H1 (cell line): ENCODE results near the gene PTX4. TPM values are rescaled to one million over a fixed set of nuclear protein-coding genes. Genes with fewer than 3 reads are reported as not detected.

Experiments
- CTBP2 ChIP-seq: IDR thresholded peaks from 2 replicates; pipeline ENCODE4 v1.7.0; 2011; ENCODE audit warnings: borderline replicate concordance, mild to moderate bottlenecking, moderate library complexity, mixed read lengths, low read length; ENCODE audit not compliant: insufficient read depth, insufficient read length
- POLR2A ChIP-seq, 2 experiments: IDR thresholded peaks; 1 replicate in 1 of 2; 2 replicates in 1 of 2; pipeline ENCODE4 v1.6.1; 2011; ENCODE audit warnings: low read depth in 2 of 2, low read length in 2 of 2, mild to moderate bottlenecking in 2 of 2; ENCODE audit errors: control extremely low read depth in 1 of 2
- SUZ12 ChIP-seq: fragments of 200-600 bp; sonication (generic); IDR thresholded peaks from 2 replicates; pipeline ENCODE4 v1.6.1; 2012; ENCODE audit warnings: mild to moderate bottlenecking, inconsistent platforms, low read length, moderate library complexity, mixed read lengths
- polyA plus RNA-seq, 7 experiments: library from polyadenylated mRNA; depleted of rRNA in 3 of 7; stranded (reverse) in 5 of 7; unstranded in 2 of 7; fragments of >200 nt in 5 of 7; fragments of 200-250 nt in 2 of 7; gene quantifications; 1 replicate in 5 of 7; 2 replicates in 1 of 7; 4 replicates in 1 of 7; pipeline versions ENCODE4 v1.2.1 to v1.2.3, GENCODE V29; 2011 to 2013; ENCODE audit warnings: missing spikeins in 2 of 7, mixed read lengths in 2 of 7
- total RNA-seq: library from RNA; stranded (reverse); fragmentation: NEBNext Ultra II Directional; extraction: Animal tissue kit (Norgen Biotek cat#: 25700); gene quantifications from 2 replicates; pipeline ENCODE4 v1.2.1, GENCODE V29; 2021
- TF ChIP-seq, protein P1 (sequence below): fragments of 300-600 bp; sonication (generic); IDR thresholded peaks from 2 replicates; pipeline ENCODE4 v1.7.1; 2012; ENCODE audit warnings: low read length, moderate library complexity, mild to moderate bottlenecking, inconsistent platforms; ENCODE audit not compliant: insufficient replicate concordance

PTX4 gene
- total and polyA plus RNA-seq, 2 of the 8 experiments (the other 6 are each of a cell fraction or from before 2014, with no cell fraction given), result not detected

DNA sequence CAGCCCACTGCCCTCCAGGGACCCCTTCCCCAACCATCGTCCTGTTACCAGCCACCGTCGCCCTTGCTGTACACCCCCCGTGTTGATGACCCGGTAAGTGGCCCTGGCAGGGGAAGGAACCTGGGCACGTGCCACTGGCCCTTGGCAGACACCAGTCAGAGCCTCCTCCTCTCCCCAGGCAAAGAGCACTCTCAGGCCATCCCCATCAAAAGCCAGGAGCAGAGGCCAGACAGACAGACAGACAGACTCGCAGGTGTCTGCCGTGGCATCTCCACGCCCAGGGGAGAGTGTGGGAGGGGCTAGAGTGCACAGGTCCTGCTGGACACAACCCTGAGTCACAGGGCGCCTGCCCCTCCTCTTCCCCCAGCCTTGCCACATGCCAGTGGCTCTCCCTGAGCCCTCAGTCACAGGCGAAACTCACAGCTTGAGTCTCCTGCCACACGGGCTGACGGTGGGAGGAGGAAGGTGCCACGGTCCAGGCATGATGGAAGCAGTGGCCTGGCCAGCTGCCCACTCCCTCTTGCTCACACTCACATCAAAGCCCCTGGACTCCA is 21.7 kb downstream of the PTX4 start (continued):
- TF ChIP-seq, protein P1, sequence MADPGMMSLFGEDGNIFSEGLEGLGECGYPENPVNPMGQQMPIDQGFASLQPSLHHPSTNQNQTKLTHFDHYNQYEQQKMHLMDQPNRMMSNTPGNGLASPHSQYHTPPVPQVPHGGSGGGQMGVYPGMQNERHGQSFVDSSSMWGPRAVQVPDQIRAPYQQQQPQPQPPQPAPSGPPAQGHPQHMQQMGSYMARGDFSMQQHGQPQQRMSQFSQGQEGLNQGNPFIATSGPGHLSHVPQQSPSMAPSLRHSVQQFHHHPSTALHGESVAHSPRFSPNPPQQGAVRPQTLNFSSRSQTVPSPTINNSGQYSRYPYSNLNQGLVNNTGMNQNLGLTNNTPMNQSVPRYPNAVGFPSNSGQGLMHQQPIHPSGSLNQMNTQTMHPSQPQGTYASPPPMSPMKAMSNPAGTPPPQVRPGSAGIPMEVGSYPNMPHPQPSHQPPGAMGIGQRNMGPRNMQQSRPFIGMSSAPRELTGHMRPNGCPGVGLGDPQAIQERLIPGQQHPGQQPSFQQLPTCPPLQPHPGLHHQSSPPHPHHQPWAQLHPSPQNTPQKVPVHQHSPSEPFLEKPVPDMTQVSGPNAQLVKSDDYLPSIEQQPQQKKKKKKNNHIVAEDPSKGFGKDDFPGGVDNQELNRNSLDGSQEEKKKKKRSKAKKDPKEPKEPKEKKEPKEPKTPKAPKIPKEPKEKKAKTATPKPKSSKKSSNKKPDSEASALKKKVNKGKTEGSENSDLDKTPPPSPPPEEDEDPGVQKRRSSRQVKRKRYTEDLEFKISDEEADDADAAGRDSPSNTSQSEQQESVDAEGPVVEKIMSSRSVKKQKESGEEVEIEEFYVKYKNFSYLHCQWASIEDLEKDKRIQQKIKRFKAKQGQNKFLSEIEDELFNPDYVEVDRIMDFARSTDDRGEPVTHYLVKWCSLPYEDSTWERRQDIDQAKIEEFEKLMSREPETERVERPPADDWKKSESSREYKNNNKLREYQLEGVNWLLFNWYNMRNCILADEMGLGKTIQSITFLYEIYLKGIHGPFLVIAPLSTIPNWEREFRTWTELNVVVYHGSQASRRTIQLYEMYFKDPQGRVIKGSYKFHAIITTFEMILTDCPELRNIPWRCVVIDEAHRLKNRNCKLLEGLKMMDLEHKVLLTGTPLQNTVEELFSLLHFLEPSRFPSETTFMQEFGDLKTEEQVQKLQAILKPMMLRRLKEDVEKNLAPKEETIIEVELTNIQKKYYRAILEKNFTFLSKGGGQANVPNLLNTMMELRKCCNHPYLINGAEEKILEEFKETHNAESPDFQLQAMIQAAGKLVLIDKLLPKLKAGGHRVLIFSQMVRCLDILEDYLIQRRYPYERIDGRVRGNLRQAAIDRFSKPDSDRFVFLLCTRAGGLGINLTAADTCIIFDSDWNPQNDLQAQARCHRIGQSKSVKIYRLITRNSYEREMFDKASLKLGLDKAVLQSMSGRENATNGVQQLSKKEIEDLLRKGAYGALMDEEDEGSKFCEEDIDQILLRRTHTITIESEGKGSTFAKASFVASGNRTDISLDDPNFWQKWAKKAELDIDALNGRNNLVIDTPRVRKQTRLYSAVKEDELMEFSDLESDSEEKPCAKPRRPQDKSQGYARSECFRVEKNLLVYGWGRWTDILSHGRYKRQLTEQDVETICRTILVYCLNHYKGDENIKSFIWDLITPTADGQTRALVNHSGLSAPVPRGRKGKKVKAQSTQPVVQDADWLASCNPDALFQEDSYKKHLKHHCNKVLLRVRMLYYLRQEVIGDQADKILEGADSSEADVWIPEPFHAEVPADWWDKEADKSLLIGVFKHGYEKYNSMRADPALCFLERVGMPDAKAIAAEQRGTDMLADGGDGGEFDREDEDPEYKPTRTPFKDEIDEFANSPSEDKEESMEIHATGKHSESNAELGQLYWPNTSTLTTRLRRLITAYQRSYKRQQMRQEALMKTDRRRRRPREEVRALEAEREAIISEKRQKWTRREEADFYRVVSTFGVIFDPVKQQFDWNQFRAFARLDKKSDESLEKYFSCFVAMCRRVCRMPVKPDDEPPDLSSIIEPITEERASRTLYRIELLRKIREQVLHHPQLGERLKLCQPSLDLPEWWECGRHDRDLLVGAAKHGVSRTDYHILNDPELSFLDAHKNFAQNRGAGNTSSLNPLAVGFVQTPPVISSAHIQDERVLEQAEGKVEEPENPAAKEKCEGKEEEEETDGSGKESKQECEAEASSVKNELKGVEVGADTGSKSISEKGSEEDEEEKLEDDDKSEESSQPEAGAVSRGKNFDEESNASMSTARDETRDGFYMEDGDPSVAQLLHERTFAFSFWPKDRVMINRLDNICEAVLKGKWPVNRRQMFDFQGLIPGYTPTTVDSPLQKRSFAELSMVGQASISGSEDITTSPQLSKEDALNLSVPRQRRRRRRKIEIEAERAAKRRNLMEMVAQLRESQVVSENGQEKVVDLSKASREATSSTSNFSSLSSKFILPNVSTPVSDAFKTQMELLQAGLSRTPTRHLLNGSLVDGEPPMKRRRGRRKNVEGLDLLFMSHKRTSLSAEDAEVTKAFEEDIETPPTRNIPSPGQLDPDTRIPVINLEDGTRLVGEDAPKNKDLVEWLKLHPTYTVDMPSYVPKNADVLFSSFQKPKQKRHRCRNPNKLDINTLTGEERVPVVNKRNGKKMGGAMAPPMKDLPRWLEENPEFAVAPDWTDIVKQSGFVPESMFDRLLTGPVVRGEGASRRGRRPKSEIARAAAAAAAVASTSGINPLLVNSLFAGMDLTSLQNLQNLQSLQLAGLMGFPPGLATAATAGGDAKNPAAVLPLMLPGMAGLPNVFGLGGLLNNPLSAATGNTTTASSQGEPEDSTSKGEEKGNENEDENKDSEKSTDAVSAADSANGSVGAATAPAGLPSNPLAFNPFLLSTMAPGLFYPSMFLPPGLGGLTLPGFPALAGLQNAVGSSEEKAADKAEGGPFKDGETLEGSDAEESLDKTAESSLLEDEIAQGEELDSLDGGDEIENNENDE, result no peak
- no peak for TF ChIP-seq POLR2A (IDR thresholded peaks at IDR 0.05; ENCODE audit: control extremely low read depth in 1 of 2, low read depth in 2 of 2, low read length in 2 of 2)
- TF ChIP-seq SUZ12, result no peak
- TF ChIP-seq CTBP2, result no peak
